Right renal pelvis (tissue), 4 donors: Measurements from ENCODE around the gene CHKB. TPM values are rescaled to one million over a fixed set of nuclear protein-coding genes. Genes with fewer than 3 reads are reported as not detected.
"Not testable (repeated sequence)": the region's sequence is repeated elsewhere in the genome, so short reads cannot be mapped to it uniquely, and the experiment has no call there.

Source experiments
- DNase-seq, 4 donors: peaks; one replicate each; pipeline ENCODE4 v3.0.0-alpha.2; 2013; ENCODE audit warnings: low read depth in 4 of 4, low spot score in 3 of 4, missing footprints in 1 of 4
- polyA plus RNA-seq, 4 donors: library from polyadenylated mRNA; unstranded; fragments of 120-200 nt; gene quantifications; one replicate each; pipeline ENCODE4 v1.2.1, GENCODE V29; 2013; ENCODE audit not compliant: insufficient read length in 4 of 4

Gene CHKB
- polyA plus RNA-seq, 4 donors: 81.3 to 86.7 (median 85.1) TPM

- DNase-seq: not testable (repeated sequence)
Measured at GRCh38 chr22:50533856-50534711, 48.6 kb downstream of the CHKB start.

DNA sequence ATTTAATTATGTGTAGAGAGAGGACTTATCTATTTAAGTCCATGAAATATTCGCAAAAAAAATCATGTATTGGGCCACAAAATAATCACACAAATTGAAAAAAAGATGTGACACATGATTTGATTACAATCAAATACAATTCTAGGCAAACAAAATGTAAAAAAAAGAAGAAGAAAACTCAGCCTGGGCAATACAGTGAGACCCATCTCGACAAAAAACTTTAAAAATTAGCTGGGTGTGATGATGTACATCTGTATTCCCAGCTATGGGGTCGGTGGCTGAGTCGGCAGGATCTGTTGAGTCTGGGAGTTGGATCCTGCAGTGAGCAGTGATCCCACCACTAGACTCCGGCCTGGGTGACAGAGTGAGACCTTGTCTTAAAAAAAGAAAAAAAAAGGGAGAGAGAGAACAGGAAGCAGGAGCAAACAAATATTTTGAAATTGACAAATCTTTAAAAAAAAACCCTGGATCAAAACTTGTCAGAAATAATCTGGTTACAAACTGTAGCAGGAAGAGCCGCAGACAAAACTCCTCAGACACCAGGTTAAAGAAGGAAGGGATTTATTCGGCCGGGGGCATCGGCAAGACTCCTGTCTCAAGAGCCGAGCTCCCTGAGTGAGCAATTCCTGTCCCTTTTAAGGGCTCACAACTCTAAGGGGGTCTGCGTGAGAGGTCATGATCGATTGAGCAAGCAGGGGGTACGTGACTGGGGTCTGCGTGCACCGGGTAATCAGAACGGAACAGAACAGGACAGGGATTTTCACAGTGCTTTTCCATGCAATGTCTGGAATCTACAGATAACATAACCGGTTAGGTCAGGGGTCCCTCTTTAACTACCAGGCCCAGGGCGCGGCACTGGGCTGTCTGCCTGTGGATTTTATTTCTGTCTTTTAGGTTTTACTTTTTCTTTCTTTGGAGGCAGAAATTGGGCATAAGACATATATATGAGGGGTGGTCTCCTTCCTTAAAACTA is 49.5 kb downstream of the CHKB start:
- DNase-seq: no peak

DNA sequence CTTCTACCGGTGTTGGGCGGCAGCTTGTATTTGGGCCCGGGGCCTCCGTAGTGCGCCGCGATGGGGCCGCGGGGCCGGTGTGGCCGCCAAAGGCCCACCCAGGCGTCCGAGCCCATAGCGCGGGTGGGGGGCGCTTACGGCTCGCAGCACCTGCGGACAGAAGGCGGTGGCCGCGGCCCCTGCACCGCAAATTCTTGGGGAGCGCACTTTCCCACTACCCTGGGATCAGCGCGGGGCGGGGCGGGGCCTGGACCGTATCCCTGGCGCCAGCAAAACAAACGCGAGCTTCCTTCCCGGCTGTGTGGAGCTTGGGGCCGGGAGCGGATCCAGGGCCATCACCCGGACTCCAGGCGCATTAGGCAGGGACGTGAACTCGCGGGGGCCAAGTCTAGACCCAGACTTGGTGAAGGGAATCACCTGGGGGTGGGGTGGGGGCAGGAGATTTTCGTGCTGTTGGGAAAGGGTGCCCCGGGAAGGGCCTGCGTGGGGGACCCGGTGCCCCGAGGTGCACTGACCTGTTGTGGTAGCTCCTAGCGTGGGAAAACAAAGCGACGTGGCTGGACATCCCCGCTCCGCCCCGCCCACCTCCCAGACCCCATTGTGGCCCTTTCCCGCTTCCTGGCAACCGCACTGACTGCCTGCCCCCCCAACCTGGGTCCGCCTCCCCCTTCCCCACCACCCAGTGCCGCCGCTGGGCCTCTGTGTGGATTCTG is 50.5 kb downstream of the CHKB start:
- DNase-seq: no peak

GRCh38 chr22:50531546-50531961 is 51.1 kb downstream of the CHKB start:
- DNase-seq: no peak

GRCh38 chr22:50530877-50531545 is 51.6 kb downstream of the CHKB start:
- DNase-seq: no peak

DNA sequence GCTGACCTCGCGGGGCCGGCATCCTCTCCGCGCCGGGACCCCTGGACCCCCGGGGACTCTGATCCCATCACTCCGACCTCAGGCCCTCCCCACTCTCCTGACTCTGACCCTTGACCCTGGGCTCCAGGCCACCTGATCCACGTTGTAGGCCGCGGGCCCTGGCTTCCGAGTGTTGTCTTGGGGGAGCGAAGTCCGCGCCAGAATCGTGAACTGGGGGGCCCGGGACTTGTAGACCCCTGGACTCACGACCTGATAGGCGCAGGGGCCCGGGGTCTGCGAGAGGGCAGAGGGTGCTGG is 52.1 kb downstream of the CHKB start:
- DNase-seq: no peak

DNA sequence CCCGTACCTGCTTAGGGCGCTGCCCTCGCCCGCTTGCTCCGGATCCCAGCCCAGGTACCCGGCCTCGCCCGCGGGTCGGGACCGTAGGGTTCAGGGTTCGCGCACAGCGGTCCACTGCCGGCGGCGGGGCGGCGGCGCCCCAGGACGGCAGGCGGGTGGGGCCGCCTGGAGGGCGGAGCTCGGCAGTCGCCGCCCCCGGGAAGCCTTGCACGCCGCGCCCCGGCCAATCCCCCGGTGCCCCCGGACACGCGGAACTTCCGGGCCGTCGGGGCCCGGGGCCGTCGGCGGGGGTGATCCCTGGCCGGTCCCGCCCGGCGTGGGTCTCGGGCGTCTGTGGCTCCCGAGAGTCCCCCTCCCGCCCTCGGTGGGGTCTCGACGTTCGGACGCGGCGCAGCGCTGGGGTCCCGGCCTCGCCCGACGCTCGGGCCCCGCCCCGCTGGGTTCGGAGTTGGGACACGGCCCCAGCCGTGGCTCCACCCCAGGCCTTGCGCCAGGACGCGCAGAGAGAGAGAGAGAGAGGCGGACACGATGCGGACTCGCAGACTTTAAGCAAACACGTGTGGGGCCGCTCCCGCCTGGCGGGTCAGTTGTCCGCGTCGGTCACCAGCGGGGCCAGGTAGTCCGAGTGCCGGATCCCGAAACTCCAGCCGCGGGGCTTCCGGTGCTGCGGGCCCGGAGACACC is 52.6 kb downstream of the CHKB start, which contains the start of gene TYMP:
Gene TYMP, minus strand, starts transcription at position 116 of the 683 bp plus-strand sequence. CDS start 303 bp downstream, outside the sequence.
- no peak for DNase-seq

DNA sequence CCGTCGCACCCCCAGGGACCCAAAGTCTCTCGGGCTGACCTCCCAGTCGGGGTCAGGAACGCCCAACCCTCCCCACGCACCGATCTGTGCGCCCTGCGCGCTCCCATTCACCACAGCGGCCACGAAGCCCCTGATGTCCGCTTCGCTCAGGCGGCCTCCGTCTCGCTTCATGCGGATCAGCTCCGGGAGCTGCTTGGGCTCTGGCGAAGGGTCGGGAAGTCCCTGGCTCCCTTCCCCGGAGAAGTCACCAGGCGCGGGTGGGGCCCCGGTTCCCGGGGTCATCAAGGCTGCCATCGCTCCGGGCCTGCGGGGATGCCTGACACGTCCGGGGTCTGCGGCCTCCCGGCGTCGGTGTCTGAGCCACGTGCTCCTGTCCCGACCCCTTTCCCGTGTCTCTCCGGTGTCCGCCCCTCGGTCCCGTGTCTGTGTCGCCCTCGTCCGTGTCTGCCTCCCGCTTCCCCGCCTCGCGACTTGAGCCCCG is 53.2 kb downstream of the CHKB start:
- no peak for DNase-seq

Other genes starting within 250 kb of the CHKB start
- gene PPP6R2, start 239.5 kb downstream of the CHKB start, polyA plus RNA-seq: 10 to 100 TPM; 35.9 to 46.0 (median 40.3) TPM
- gene SBF1, start 107.8 kb downstream of the CHKB start, polyA plus RNA-seq: 10 to 100 TPM; 30.7 to 46.5 (median 32.7) TPM
- gene ADM2, start 101.3 kb downstream of the CHKB start, polyA plus RNA-seq: 1 to 10 TPM; 4.1 to 6.8 (median 5.4) TPM
- 10 to 100 TPM in 3 of 4 donors, 1 to 10 TPM in 1; 3.2 to 17.7 (median 12.1) TPM for gene MIOX, start 96.0 kb downstream of the CHKB start, polyA plus RNA-seq
- 10 to 100 TPM; 40.4 to 61.4 (median 41.9) TPM for gene LMF2, start 75.1 kb downstream of the CHKB start, polyA plus RNA-seq
- gene NCAPH2, start 74.6 kb downstream of the CHKB start, polyA plus RNA-seq: 10 to 100 TPM; 36.1 to 54.1 (median 43.8) TPM
- 1 to 10 TPM in 1 of 4 donors, under 1 TPM in 2, not detected in 1; 0.24 to 5.8 (median 0.37) TPM for gene SCO2, start 57.3 kb downstream of the CHKB start, polyA plus RNA-seq
- gene TYMP, start 52.8 kb downstream of the CHKB start, polyA plus RNA-seq: 1 to 10 TPM; 1.1 to 2.5 (median 1.3) TPM
- gene KLHDC7B, start 37.0 kb downstream of the CHKB start, polyA plus RNA-seq: under 1 TPM; 0.07 to 0.46 (median 0.18) TPM
- gene SYCE3, start 19.9 kb downstream of the CHKB start, polyA plus RNA-seq: under 1 TPM in 1 of 4 donors, not detected in 3; 0.57 TPM
- gene CPT1B, start 4.4 kb downstream of the CHKB start, polyA plus RNA-seq: 10 to 100 TPM; 10.2 to 16.7 (median 10.8) TPM
- 1 to 10 TPM in 1 of 4 donors, under 1 TPM in 3; 0.59 to 1.3 (median 0.63) TPM for gene MAPK8IP2, start 17.9 kb upstream of the CHKB start, polyA plus RNA-seq
- 10 to 100 TPM; 14.1 to 21.0 (median 16.6) TPM for gene ARSA, start 45.3 kb upstream of the CHKB start, polyA plus RNA-seq
- 10 to 100 TPM; 13.3 to 23.2 (median 17.4) TPM for gene SHANK3, start 90.0 kb upstream of the CHKB start, polyA plus RNA-seq
- under 1 TPM; 0.46 to 0.77 (median 0.55) TPM for gene ACR, start 155.4 kb upstream of the CHKB start, polyA plus RNA-seq
- gene RABL2B, start 200.8 kb upstream of the CHKB start, polyA plus RNA-seq: 10 to 100 TPM; 48.2 to 70.8 (median 50.7) TPM